ENCODE measurements around the gene TEC.

The TEC gene

DNA sequence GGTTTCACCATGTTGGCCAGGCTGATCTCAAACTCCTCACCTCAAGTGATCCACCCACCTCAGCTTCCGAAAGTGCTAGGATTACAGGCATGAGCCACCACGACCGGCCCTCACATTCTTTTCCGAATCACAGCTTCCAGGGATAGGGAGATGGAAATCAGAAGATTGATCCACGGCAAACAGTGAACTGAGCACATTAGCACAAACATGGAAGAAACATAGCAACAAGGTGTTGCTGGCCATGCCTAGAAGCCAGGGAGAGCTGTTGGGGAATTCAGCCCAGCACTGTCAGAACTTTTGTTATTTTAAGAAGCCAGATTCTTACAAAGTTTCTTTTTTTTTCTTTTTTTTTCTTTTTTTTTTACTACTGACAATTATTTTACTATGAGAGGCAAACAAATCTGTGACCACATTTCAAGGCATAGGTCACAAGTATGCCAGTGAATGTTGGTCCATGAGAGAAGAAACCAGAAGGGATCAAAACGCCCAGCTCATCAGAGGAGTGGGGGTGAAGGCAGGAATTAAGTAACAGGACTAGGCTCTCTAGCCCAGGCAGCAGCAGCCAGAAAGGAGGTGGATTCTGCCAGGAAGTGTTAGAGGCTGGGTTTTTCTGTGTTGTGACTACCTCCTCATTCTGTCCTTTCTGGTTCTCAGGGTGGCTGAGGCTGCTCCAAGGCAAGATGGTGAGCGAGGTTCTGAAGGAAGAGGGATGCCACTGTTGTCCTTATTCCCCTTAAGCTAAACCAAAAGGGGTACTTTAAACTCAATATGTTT is 44.1 kb downstream of the TEC start:
- TF ChIP-seq TAF1 (IDR thresholded peaks at IDR 0.05; ENCODE audit: borderline replicate concordance, insufficient read depth, low read length) (no peak), POLR2AphosphoS5 (IDR thresholded peaks at IDR 0.05; ENCODE audit: low read depth, low read length) (no peak), SIN3A (IDR thresholded peaks at IDR 0.05; ENCODE audit: borderline replicate concordance, insufficient read depth, low read length) (no peak), FOXP2 (optimal IDR thresholded peaks at IDR 0.05; ENCODE audit: borderline replicate concordance, extremely low read depth, extremely low read length, insufficient read depth) (no peak)
- TF ChIP-seq, protein P1, sequence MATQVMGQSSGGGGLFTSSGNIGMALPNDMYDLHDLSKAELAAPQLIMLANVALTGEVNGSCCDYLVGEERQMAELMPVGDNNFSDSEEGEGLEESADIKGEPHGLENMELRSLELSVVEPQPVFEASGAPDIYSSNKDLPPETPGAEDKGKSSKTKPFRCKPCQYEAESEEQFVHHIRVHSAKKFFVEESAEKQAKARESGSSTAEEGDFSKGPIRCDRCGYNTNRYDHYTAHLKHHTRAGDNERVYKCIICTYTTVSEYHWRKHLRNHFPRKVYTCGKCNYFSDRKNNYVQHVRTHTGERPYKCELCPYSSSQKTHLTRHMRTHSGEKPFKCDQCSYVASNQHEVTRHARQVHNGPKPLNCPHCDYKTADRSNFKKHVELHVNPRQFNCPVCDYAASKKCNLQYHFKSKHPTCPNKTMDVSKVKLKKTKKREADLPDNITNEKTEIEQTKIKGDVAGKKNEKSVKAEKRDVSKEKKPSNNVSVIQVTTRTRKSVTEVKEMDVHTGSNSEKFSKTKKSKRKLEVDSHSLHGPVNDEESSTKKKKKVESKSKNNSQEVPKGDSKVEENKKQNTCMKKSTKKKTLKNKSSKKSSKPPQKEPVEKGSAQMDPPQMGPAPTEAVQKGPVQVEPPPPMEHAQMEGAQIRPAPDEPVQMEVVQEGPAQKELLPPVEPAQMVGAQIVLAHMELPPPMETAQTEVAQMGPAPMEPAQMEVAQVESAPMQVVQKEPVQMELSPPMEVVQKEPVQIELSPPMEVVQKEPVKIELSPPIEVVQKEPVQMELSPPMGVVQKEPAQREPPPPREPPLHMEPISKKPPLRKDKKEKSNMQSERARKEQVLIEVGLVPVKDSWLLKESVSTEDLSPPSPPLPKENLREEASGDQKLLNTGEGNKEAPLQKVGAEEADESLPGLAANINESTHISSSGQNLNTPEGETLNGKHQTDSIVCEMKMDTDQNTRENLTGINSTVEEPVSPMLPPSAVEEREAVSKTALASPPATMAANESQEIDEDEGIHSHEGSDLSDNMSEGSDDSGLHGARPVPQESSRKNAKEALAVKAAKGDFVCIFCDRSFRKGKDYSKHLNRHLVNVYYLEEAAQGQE (IDR thresholded peaks at IDR 0.05; ENCODE audit: insufficient read depth in 1 of 2, low read depth in 2 of 2, low read length in 2 of 2), result no peak

DNA sequence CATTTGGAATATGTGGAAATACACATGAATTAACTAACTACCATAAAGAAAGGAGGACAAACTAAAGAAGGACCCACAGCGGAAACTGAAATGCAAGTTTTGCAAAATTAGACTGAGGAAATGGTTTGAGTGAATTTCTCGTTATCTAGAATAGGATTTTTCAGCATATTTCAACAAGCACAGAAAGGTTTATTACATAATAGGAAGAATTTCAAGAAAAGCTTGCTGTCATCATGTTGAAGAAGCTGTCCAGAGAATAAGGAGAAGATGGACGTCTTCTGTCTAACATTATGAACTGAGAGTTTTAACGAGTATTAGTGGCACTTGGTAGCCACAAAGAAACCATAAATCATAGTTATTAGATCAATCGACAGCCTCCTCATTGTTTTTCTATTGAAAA is 45.0 kb downstream of the TEC start:
- TF ChIP-seq POLR2AphosphoS5 (IDR thresholded peaks at IDR 0.05; ENCODE audit: low read depth, low read length), result no peak
- no peak for TF ChIP-seq SIN3A (IDR thresholded peaks at IDR 0.05; ENCODE audit: borderline replicate concordance, insufficient read depth, low read length)
- no peak for TF ChIP-seq FOXP2 (optimal IDR thresholded peaks at IDR 0.05; ENCODE audit: borderline replicate concordance, extremely low read depth, extremely low read length, insufficient read depth)
- TF ChIP-seq TAF1 (IDR thresholded peaks at IDR 0.05; ENCODE audit: borderline replicate concordance, insufficient read depth, low read length), result no peak
- TF ChIP-seq, protein P1 (IDR thresholded peaks at IDR 0.05; ENCODE audit: insufficient read depth in 1 of 2, low read depth in 2 of 2, low read length in 2 of 2), result no peak

DNA sequence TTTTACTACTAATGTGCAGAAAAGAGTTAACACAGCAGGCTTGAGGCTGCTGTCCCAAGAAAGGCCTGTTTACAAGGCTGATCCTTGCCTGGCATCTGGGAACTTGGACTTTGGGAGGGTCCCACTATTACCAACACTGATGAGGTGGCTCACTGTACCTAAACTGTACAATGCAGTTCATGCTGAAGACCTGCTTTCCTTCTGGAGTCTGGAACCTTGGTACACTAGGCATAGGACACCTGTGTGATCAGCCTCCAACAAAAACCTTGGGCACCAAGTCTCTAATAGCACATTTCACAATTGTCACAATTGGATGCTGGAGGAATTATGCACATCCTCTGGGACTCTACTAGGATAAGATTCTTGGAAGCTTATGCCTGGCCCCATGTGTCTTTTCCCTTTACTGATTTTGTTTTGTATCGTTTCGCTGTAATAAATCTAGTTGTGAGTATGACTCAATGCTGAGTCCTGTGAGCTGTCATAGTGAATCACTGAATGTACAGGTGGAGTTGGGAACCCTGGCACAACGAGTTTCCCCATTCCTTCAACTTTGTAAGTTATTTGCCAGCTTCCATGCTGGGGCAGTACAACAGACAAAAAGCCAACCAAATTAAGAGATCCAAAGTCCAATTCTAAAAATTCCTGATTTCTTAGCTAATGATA is 45.9 kb downstream of the TEC start:
- no peak for TF ChIP-seq SIN3A (IDR thresholded peaks at IDR 0.05; ENCODE audit: borderline replicate concordance, insufficient read depth, low read length)
- TF ChIP-seq FOXP2 (optimal IDR thresholded peaks at IDR 0.05; ENCODE audit: borderline replicate concordance, extremely low read depth, extremely low read length, insufficient read depth), result no peak
- TF ChIP-seq, protein P1 (IDR thresholded peaks at IDR 0.05; ENCODE audit: insufficient read depth in 1 of 2, low read depth in 2 of 2, low read length in 2 of 2), result no peak
- TF ChIP-seq POLR2AphosphoS5 (IDR thresholded peaks at IDR 0.05; ENCODE audit: low read depth, low read length), result no peak
- no peak for TF ChIP-seq TAF1 (IDR thresholded peaks at IDR 0.05; ENCODE audit: borderline replicate concordance, insufficient read depth, low read length)

DNA sequence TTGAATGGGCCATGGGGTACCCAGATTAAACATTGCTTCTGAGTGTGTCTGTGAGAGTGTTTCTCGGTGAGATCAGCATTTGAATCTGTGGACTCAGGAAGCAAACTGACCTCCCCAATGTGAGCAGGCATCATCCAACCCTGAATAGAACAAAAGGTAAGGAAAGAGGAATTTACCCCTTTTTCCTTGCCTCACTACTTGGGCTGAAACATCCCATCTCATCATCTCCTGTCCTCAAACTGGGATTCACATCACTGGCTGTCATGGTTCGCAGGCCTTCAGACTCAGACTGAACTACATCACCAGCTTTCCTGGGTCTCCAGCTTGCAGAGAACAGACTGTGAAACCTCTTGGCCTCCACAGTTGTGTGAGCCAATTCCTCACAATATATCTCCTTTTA is 47.1 kb downstream of the TEC start:
- TF ChIP-seq, protein P1 (IDR thresholded peaks at IDR 0.05; ENCODE audit: insufficient read depth in 1 of 2, low read depth in 2 of 2, low read length in 2 of 2), result no peak
- no peak for TF ChIP-seq TAF1 (IDR thresholded peaks at IDR 0.05; ENCODE audit: borderline replicate concordance, insufficient read depth, low read length)
- no peak for TF ChIP-seq SIN3A (IDR thresholded peaks at IDR 0.05; ENCODE audit: borderline replicate concordance, insufficient read depth, low read length)
- no peak for TF ChIP-seq POLR2AphosphoS5 (IDR thresholded peaks at IDR 0.05; ENCODE audit: low read depth, low read length)
- TF ChIP-seq FOXP2 (optimal IDR thresholded peaks at IDR 0.05; ENCODE audit: borderline replicate concordance, extremely low read depth, extremely low read length, insufficient read depth), result no peak
